Skeletal muscle tissue (tissue), 4 donors: ENCODE results near the gene SLC4A7. TPM values are rescaled to one million over a fixed set of nuclear protein-coding genes. Genes with fewer than 3 reads are reported as not detected.

Experiments used
- H3K27ac ChIP-seq: one replicate; pipeline ENCODE4 v1.7.0; 2013; ENCODE audit warnings: mild to moderate bottlenecking, low read depth, low read length, inconsistent platforms
- H3K27me3 ChIP-seq, 3 donors: one replicate each; pipeline ENCODE4 v1.7.0; 2013; ENCODE audit warnings: low read length in 3 of 3; ENCODE audit not compliant: control insufficient read depth in 3 of 3, insufficient read depth in 3 of 3
- H3K36me3 ChIP-seq, 3 donors: one replicate each; pipeline ENCODE4 v1.7.0; 2013; ENCODE audit warnings: low read length in 3 of 3; ENCODE audit not compliant: control insufficient read depth in 3 of 3, insufficient read depth in 3 of 3
- H3K4me1 ChIP-seq, 3 donors: one replicate each; pipeline ENCODE4 v1.7.0; 2013; ENCODE audit warnings: low read length in 3 of 3, mild to moderate bottlenecking in 3 of 3; ENCODE audit not compliant: control insufficient read depth in 3 of 3, insufficient read depth in 3 of 3
- H3K4me3 ChIP-seq, 3 donors: one replicate each; pipeline ENCODE4 v1.7.0; 2013; ENCODE audit warnings: low read length in 3 of 3
- H3K9ac ChIP-seq, 3 donors: one replicate each; pipeline ENCODE4 v1.7.0; 2013; ENCODE audit warnings: low read length in 3 of 3, mild to moderate bottlenecking in 3 of 3, moderate library complexity in 2 of 3, low read depth in 1 of 3
- H3K9me3 ChIP-seq, 3 donors: one replicate each; pipeline ENCODE4 v1.7.0; 2013; ENCODE audit warnings: low read length in 3 of 3; ENCODE audit not compliant: control insufficient read depth in 3 of 3
- total RNA-seq: library from RNA; depleted of rRNA; stranded (reverse); fragments of >200 nt; gene quantifications from one replicate; pipeline ENCODE4 v1.2.3, GENCODE V29; 2014
- donor health status: Osteomylitis.

The SLC4A7 gene
- total RNA-seq, 1 donor from 2014 or later: 54.3 TPM

- H3K36me3 ChIP-seq: no peaks in the 10 kb centered on the region
- H3K4me1 ChIP-seq: peaks cover 0 to 3% (median 0%) of the 10 kb centered on the region in 3 donors
- no peaks in the 10 kb centered on the region for H3K27me3 ChIP-seq
- no peak overlapping the region for H3K4me3 ChIP-seq
- H3K27ac ChIP-seq: no peak overlapping the region
- no peak overlapping the region for H3K9ac ChIP-seq
- no peaks in the 10 kb centered on the region for H3K9me3 ChIP-seq
These were observed 25.2 kb upstream of the SLC4A7 start for GRCh38 chr3:27509376-27509775.

GRCh38 chr3:27508424-27508823, 24.2 kb upstream of the SLC4A7 start:
- Histone ChIP-seq H3K4me1 (peaks cover 0 to 3% (median 0%) of the 10 kb centered on the region in 3 donors), H3K9ac (no peak overlapping the region), H3K27me3 (no peaks in the 10 kb centered on the region), H3K4me3 (no peak overlapping the region), H3K36me3 (no peaks in the 10 kb centered on the region), H3K27ac (no peak overlapping the region), H3K9me3 (no peaks in the 10 kb centered on the region)

- H3K36me3 ChIP-seq: no peaks in the 10 kb centered on the region
- no peak overlapping the region for H3K9ac ChIP-seq
- peaks cover 0 to 1% (median 0%) of the 10 kb centered on the region in 3 donors for H3K9me3 ChIP-seq
- H3K27ac ChIP-seq: no peak overlapping the region
- H3K4me1 ChIP-seq: peaks cover 0 to 3% (median 0%) of the 10 kb centered on the region in 3 donors
- H3K4me3 ChIP-seq: no peak overlapping the region
- no peaks in the 10 kb centered on the region for H3K27me3 ChIP-seq
These were observed 23.5 kb upstream of the SLC4A7 start for GRCh38 chr3:27507515-27508266.

- no peaks in the 10 kb centered on the region for H3K36me3 ChIP-seq
- peaks cover 0 to 2% (median 0%) of the 10 kb centered on the region in 3 donors for H3K9me3 ChIP-seq
- no peak overlapping the region for H3K4me3 ChIP-seq
- H3K27ac ChIP-seq: no peak overlapping the region
- H3K4me1 ChIP-seq: peaks cover 0 to 3% (median 0%) of the 10 kb centered on the region in 3 donors
- no peaks in the 10 kb centered on the region for H3K27me3 ChIP-seq
- no peak overlapping the region for H3K9ac ChIP-seq
These were observed 22.9 kb upstream of the SLC4A7 start for GRCh38 chr3:27507111-27507510.

GRCh38 chr3:27504749-27505148, 20.6 kb upstream of the SLC4A7 start:
- no peak overlapping the region for H3K4me3 ChIP-seq
- no peaks in the 10 kb centered on the region for H3K36me3 ChIP-seq
- H3K4me1 ChIP-seq: peaks cover 0 to 3% (median 0%) of the 10 kb centered on the region in 3 donors
- no peak overlapping the region for H3K9ac ChIP-seq
- H3K27me3 ChIP-seq: no peaks in the 10 kb centered on the region
- no peak overlapping the region for H3K27ac ChIP-seq
- peaks cover 0 to 2% (median 0%) of the 10 kb centered on the region in 3 donors for H3K9me3 ChIP-seq

GRCh38 chr3:27503526-27503925, 19.3 kb upstream of the SLC4A7 start:
- Histone ChIP-seq H3K4me1 (peaks cover 0 to 3% (median 0%) of the 10 kb centered on the region in 3 donors), H3K27ac (no peak overlapping the region), H3K9me3 (peaks cover 0 to 2% (median 0%) of the 10 kb centered on the region in 3 donors), H3K4me3 (no peak overlapping the region), H3K9ac (no peak overlapping the region), H3K27me3 (no peaks in the 10 kb centered on the region), H3K36me3 (no peaks in the 10 kb centered on the region)

- Histone ChIP-seq H3K27me3 (no peaks in the 10 kb centered on the region), H3K36me3 (no peaks in the 10 kb centered on the region), H3K9me3 (peaks cover 0 to 2% (median 0%) of the 10 kb centered on the region in 3 donors), H3K4me1 (peaks cover 0 to 3% (median 0%) of the 10 kb centered on the region in 3 donors), H3K27ac (no peak overlapping the region), H3K9ac (no peak overlapping the region), H3K4me3 (no peak overlapping the region)
These were observed 17.6 kb upstream of the SLC4A7 start for GRCh38 chr3:27501759-27502158.

GRCh38 chr3:27500986-27501385, 16.8 kb upstream of the SLC4A7 start:
- H3K4me3 ChIP-seq: no peak overlapping the region
- peaks cover 0 to 3% (median 0%) of the 10 kb centered on the region in 3 donors for H3K4me1 ChIP-seq
- H3K27ac ChIP-seq: no peak overlapping the region
- no peak overlapping the region for H3K9ac ChIP-seq
- H3K36me3 ChIP-seq: no peaks in the 10 kb centered on the region
- peaks cover 0 to 2% (median 0%) of the 10 kb centered on the region in 3 donors for H3K9me3 ChIP-seq
- H3K27me3 ChIP-seq: no peaks in the 10 kb centered on the region

GRCh38 chr3:27500035-27500434, 15.9 kb upstream of the SLC4A7 start:
- Histone ChIP-seq H3K9me3 (peaks cover 0 to 2% (median 0%) of the 10 kb centered on the region in 3 donors), H3K27me3 (no peaks in the 10 kb centered on the region), H3K4me1 (peaks cover 0 to 3% (median 0%) of the 10 kb centered on the region in 3 donors), H3K9ac (no peak overlapping the region), H3K4me3 (no peak overlapping the region), H3K36me3 (no peaks in the 10 kb centered on the region), H3K27ac (no peak overlapping the region)

- Histone ChIP-seq H3K9me3 (no peaks in the 10 kb centered on the region), H3K36me3 (no peaks in the 10 kb centered on the region), H3K27me3 (no peaks in the 10 kb centered on the region), H3K4me3 (no peak overlapping the region), H3K27ac (no peak overlapping the region), H3K9ac (no peak overlapping the region), H3K4me1 (no peaks in the 10 kb centered on the region)
These were observed 10.6 kb upstream of the SLC4A7 start for GRCh38 chr3:27494784-27495183.
